AG10803 (cell line): ENCODE data around the gene CAPN3.

Experiments used
- DNase-seq: peaks from one replicate; pipeline ENCODE4 v3.0.0; 2010; ENCODE audit warnings: low read depth
- H3K4me3 ChIP-seq: 2 replicates; pipeline ENCODE4 v1.5.1; 2011; ENCODE audit warnings: mild to moderate bottlenecking, low read length, control low read depth
- TF ChIP-seq, protein P1 (sequence below): conservative IDR thresholded peaks from 2 replicates; pipeline ENCODE4 v1.5.1; 2011; ENCODE audit warnings: mild to moderate bottlenecking, low read length, control low read depth, inconsistent platforms

Gene CAPN3

DNA sequence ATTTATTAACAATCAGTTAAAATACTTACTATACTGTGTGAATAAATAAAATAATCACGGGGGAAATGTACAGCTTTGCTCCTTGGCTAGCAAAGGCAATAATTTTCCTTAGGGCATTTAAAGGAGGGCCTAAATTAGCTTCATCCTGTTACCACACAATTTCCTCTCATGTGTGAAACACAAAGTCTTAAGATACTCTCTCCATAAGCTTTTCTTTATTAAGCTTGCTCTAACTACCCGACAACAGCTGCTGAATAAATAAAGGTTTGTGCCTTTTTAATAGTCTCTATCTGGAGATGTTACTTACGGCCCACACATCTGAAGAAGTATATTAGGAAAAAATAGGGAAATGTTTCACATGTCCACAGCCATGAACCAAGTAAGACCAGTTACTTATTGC is 102.0 kb downstream of the CAPN3 start:
- DNase-seq: no peak
- TF ChIP-seq, protein P1, sequence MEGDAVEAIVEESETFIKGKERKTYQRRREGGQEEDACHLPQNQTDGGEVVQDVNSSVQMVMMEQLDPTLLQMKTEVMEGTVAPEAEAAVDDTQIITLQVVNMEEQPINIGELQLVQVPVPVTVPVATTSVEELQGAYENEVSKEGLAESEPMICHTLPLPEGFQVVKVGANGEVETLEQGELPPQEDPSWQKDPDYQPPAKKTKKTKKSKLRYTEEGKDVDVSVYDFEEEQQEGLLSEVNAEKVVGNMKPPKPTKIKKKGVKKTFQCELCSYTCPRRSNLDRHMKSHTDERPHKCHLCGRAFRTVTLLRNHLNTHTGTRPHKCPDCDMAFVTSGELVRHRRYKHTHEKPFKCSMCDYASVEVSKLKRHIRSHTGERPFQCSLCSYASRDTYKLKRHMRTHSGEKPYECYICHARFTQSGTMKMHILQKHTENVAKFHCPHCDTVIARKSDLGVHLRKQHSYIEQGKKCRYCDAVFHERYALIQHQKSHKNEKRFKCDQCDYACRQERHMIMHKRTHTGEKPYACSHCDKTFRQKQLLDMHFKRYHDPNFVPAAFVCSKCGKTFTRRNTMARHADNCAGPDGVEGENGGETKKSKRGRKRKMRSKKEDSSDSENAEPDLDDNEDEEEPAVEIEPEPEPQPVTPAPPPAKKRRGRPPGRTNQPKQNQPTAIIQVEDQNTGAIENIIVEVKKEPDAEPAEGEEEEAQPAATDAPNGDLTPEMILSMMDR: no peak
- no peak overlapping the region for H3K4me3 ChIP-seq
